Tibial nerve (tissue), 4 donors: ENCODE data around the gene DRAXIN.

Experiments used
- CTCF ChIP-seq, 5 experiments: fragments of 200-600 bp in 3 of 5; fragments of 450-650 bp in 2 of 5; sonication (generic) in 3 of 5; IDR thresholded peaks; one replicate each; pipeline ENCODE4 v1.5.1; 2016 to 2019; ENCODE audit warnings: antibody characterized with exemption in 5 of 5, mild to moderate bottlenecking in 3 of 5, moderate library complexity in 2 of 5
- EP300 ChIP-seq, 2 donors: sonication (generic); formaldehyde crosslinking; IDR thresholded peaks; one replicate each; pipeline ENCODE4 v1.6.1; 2017; ENCODE audit warnings: antibody characterized with exemption in 2 of 2, mild to moderate bottlenecking in 1 of 2
- POLR2A ChIP-seq, 2 donors: fragments of 450-650 bp; IDR thresholded peaks; one replicate each; pipeline ENCODE4 v1.6.1; 2017; ENCODE audit warnings: antibody characterized with exemption in 2 of 2, mild to moderate bottlenecking in 2 of 2, moderate library complexity in 2 of 2

- TF ChIP-seq CTCF (IDR thresholded peaks at IDR 0.05) = no peak
- no peak for TF ChIP-seq EP300 (IDR thresholded peaks at IDR 0.05)
- TF ChIP-seq POLR2A (IDR thresholded peaks at IDR 0.05) = no peak
These were observed 44.2 kb upstream of the DRAXIN start for GRCh38 chr1:11647333-11647732.
